ENCODE results near the gene GPD2.

DNA sequence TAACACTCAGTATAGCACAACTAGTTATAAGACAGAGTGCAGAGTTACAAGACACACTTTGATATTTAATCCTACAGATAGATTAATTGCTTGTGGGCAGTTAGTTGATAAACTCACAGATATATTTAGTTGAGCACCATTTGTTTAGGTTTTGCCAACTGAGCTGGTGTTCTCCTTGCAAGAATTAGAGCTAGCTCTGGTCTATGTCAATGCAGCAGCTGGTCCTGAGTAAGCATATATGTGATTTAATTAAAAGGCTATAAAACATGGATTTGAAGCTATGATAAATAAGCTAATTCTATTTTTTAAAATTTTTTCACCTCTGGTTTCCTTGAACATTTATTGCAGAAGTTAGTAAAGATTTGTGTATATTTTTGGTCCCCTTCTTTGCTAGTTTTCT, 35.6 kb downstream of the GPD2 start:
- TF ChIP-seq ZNF175 (tag by site-specific recombination; IDR thresholded peaks at IDR 0.05) (no peak), TRIM28 (IDR thresholded peaks at IDR 0.05; ENCODE audit: borderline replicate concordance, low read length) (no peak), CTCF (tag by site-specific recombination; IDR thresholded peaks at IDR 0.05) (no peak), ZBTB20 (tag by site-specific recombination; IDR thresholded peaks at IDR 0.05) (no peak)
